Brain microvascular endothelial cell (primary cell): ENCODE data around the gene USP9X.
"Not testable (repeated sequence)": the region's sequence is repeated elsewhere in the genome, so short reads cannot be mapped to it uniquely, and the experiment has no call there.

ENCODE experiments used
- DNase-seq: peaks from one replicate; pipeline ENCODE4 v3.0.0-alpha.2; 2020
- H3K27ac ChIP-seq: fragments of 250-450 bp; sonication (Bioruptor Pico); 2 replicates; pipeline ENCODE4 v1.5.1; 2020; ENCODE audit warnings: mild to moderate bottlenecking, moderate library complexity
- H3K27me3 ChIP-seq: fragments of 250-450 bp; sonication (Bioruptor Pico); replicated peaks from 2 replicates; pipeline ENCODE4 v1.5.1; 2020; ENCODE audit warnings: mild to moderate bottlenecking
- H3K36me3 ChIP-seq: fragments of 250-450 bp; sonication (Bioruptor Pico); replicated peaks from 2 replicates; pipeline ENCODE4 v1.5.1; 2020; ENCODE audit warnings: mild to moderate bottlenecking
- H3K4me3 ChIP-seq: 2 replicates; pipeline ENCODE4 v1.5.1; 2011; ENCODE audit warnings: low read depth, mild to moderate bottlenecking, control low read depth, low read length, moderate library complexity
- CTCF ChIP-seq: IDR thresholded peaks from 2 replicates; pipeline ENCODE4 v1.5.1; 2011; ENCODE audit warnings: low read depth, mild to moderate bottlenecking, moderate library complexity, low read length, control low read depth, inconsistent platforms; ENCODE audit errors: missing control alignments
- in situ Hi-C: cut with HindIII; loops from 2 replicates; pipeline ENCODE4 v1.10.0; 2017; ENCODE audit warnings: low sequenced_read_pairs, low pct_ligation_motif_present

The USP9X gene

GRCh38 chrX:41100200-41100599 lies 15.0 kb downstream of the USP9X start:
- no peaks in the 10 kb centered on the region for H3K36me3 ChIP-seq
- H3K27ac ChIP-seq = no peak overlapping the region
- DNase-seq = no peak
- in situ Hi-C loops = no loop called here
- no peak for TF ChIP-seq CTCF
- H3K27me3 ChIP-seq = no peaks in the 10 kb centered on the region
- no peak overlapping the region for H3K4me3 ChIP-seq

- no peaks in the 10 kb centered on the region for H3K27me3 ChIP-seq
- no peak for TF ChIP-seq CTCF
- no peaks in the 10 kb centered on the region for H3K36me3 ChIP-seq
- in situ Hi-C loops = no loop called here
- no peak overlapping the region for H3K27ac ChIP-seq
- H3K4me3 ChIP-seq = no peak overlapping the region
- no peak for DNase-seq
These were observed 15.6 kb downstream of the USP9X start for GRCh38 chrX:41100819-41101218.

- no peak overlapping the region for H3K4me3 ChIP-seq
- no peaks in the 10 kb centered on the region for H3K36me3 ChIP-seq
- DNase-seq = no peak
- no peak overlapping the region for H3K27ac ChIP-seq
- no peak for TF ChIP-seq CTCF
- no peaks in the 10 kb centered on the region for H3K27me3 ChIP-seq
- in situ Hi-C loops = no loop called here
These were observed 19.8 kb downstream of the USP9X start for GRCh38 chrX:41105005-41105404.

- in situ Hi-C loops, H3K36me3 ChIP-seq, H3K4me3 ChIP-seq, H3K27ac ChIP-seq, H3K27me3 ChIP-seq, DNase-seq: not testable (repeated sequence)
These were observed 21.0 kb downstream of the USP9X start for GRCh38 chrX:41106257-41106656.

- Histone ChIP-seq H3K27me3 (no peaks in the 10 kb centered on the region), H3K27ac (no peak overlapping the region), H3K4me3 (no peak overlapping the region), H3K36me3 (no peaks in the 10 kb centered on the region)
- in situ Hi-C loops = no loop called here
- DNase-seq = no peak
- TF ChIP-seq CTCF = no peak
These were observed 22.8 kb downstream of the USP9X start for GRCh38 chrX:41108007-41108406.

- in situ Hi-C loops = no loop called here
- H3K27ac ChIP-seq = no peak overlapping the region
- TF ChIP-seq CTCF = no peak
- no peak overlapping the region for H3K4me3 ChIP-seq
- no peak for DNase-seq
- no peaks in the 10 kb centered on the region for H3K36me3 ChIP-seq
- H3K27me3 ChIP-seq = no peaks in the 10 kb centered on the region
These were observed 23.4 kb downstream of the USP9X start for GRCh38 chrX:41108463-41109205.
